ENCODE data around the gene ULBP2. TPM values are rescaled to one million over a fixed set of nuclear protein-coding genes. Genes with fewer than 3 reads are reported as not detected.
"Not testable (repeated sequence)": the region's sequence is repeated elsewhere in the genome, so short reads cannot be mapped to it uniquely, and the experiment has no call there.

ULBP2 gene
- total and polyA plus RNA-seq, 2 of the 8 experiments (the other 6 are each of a cell fraction or from before 2014, with no cell fraction given), result 0.05 TPM; not detected in 1

DNA sequence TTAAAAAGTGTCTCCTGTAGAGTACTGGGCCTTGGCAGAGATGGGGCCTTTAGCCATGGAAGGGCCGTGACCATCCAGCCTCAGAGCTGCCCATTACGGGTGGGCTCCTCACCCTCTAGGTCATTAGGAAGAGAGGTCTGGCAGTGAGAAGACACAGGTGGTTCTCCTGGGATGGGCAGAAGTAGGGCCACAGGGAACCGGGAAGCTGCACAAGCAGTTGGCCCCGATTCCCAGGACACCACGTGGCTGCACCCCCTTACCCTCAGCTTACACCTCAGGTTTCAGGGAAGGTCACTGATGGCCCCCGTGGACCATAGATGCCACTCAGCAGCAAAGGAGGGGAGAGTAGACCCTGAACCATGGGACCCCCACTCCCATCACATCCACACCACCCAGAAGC is 20.5 kb upstream of the ULBP2 start (continued):
- TF ChIP-seq MAX (IDR thresholded peaks at IDR 0.05) (no peak), POLR2AphosphoS5 (IDR thresholded peaks at IDR 0.05; ENCODE audit: low read depth, low read length) (no peak)

GRCh38 chr6:149922091-149922490 is 19.7 kb upstream of the ULBP2 start:
- not testable (repeated sequence) for H3K79me1 ChIP-seq (ENCODE audit: low read depth, low read length); H3K23ac ChIP-seq (ENCODE audit: insufficient read length); H2AK5ac ChIP-seq (ENCODE audit: low read depth, low read length); H3K18ac ChIP-seq (ENCODE audit: extremely low read depth, low read length); H4K5ac ChIP-seq (ENCODE audit: insufficient read length, low read depth, low read length); H2AFZ ChIP-seq (ENCODE audit: low read length); H3K27ac ChIP-seq (ENCODE audit: low read depth, low read length); FAIRE-seq; H3K9ac ChIP-seq (replicated peaks in 1 of 4; ENCODE audit: extremely low read depth in 1 of 4, low read depth in 3 of 4, low read length in 3 of 4); H3K79me2 ChIP-seq (ENCODE audit: control insufficient read depth in 1 of 2, insufficient read depth in 2 of 2, low read length in 2 of 2); H2BK120ac ChIP-seq (replicated peaks; ENCODE audit: low read depth, low read length); H4K8ac ChIP-seq (ENCODE audit: extremely low read depth, insufficient read depth, low read length); H3K4ac ChIP-seq (replicated peaks; ENCODE audit: insufficient read length, low read depth, low read length); H3K14ac ChIP-seq (ENCODE audit: insufficient read length); H4K91ac ChIP-seq (replicated peaks; ENCODE audit: insufficient read length, low read length); H3K56ac ChIP-seq (replicated peaks; ENCODE audit: insufficient read length, low read depth, low read length); H2BK12ac ChIP-seq (ENCODE audit: low read depth, low read length); H3K4me1 ChIP-seq (replicated peaks in 1 of 4; ENCODE audit: control insufficient read depth in 3 of 4, insufficient read depth in 4 of 4, low read length in 3 of 4); H2BK5ac ChIP-seq (ENCODE audit: low read depth, low read length); H2BK15ac ChIP-seq (ENCODE audit: low read length); H4K20me1 ChIP-seq (replicated peaks in 1 of 2; ENCODE audit: control insufficient read depth in 1 of 2, insufficient read depth in 2 of 2, low read length in 2 of 2); H2BK20ac ChIP-seq (ENCODE audit: low read length); H3K9me3 ChIP-seq (ENCODE audit: insufficient read depth in 2 of 2, low read depth in 1 of 2, low read length in 1 of 2); H3K36me3 ChIP-seq (ENCODE audit: control insufficient read depth in 2 of 4, insufficient read depth in 4 of 4, low read length in 3 of 4); DNase-seq (ENCODE audit: low read depth in 1 of 2, low spot score in 2 of 2)
- Histone ChIP-seq H3K4me2 (ENCODE audit: insufficient read depth in 1 of 2, low read depth in 2 of 2, low read length in 2 of 2) (peak overlapping the region; percentile 88 to 91), H3K4me3 (ENCODE audit: extremely low read depth in 1 of 4, insufficient read depth in 2 of 4, low read depth in 3 of 4, low read length in 4 of 4) (peak overlapping the region; percentile 56 to 70 (median 65); a peak in 5 of 8 replicates), H3K23me2 (ENCODE audit: low read depth, low read length) (peaks cover 12% of the 10 kb centered on the region; the same call in 1 of the 2 replicates), H3K27me3 (replicated peaks in 1 of 4; ENCODE audit: control insufficient read depth in 3 of 4, extremely low read depth in 1 of 4, insufficient read depth in 3 of 4, low read length in 3 of 4) (peaks cover 39 to 64% (median 57%) of the 10 kb centered on the region in 4 experiments)
- ChIA-PET CTCF (ENCODE audit: partially characterized antibody) (interaction anchor here (0.8 to 2.1 kb wide), 5 partner anchors 16 to 197 kb away, joined by 3 to 6 read pairs (median 4); no protein-coding TSS in a partner anchor), POLR2A (ENCODE audit: partially characterized antibody) (interaction anchor here (1.1 kb wide), 1 partner anchor 59 kb away, joined by 3 read pairs; no protein-coding TSS in a partner anchor)
- 16% methylated on average over 5 of the region's 5 CpGs; no CpG with 5 or more reads in 1 of the 2 experiments for WGBS, 2 experiments (ENCODE audit: extremely low coverage in 1 of 2, insufficient coverage in 1 of 2, insufficient read length in 1 of 2, insufficient replicate concordance in 2 of 2, low coverage in 1 of 2, low lambda C conversion rate in 2 of 2, missing lambda C conversion rate in 1 of 2)

All from H1 (cell line).